ENCODE measurements around the gene PCDHGB3. TPM values are rescaled to one million over a fixed set of nuclear protein-coding genes. Genes with fewer than 3 reads are reported as not detected.

PCDHGB3 gene
- total RNA-seq, 1 experiment from 2014 or later = 4.2 TPM

GRCh38 chr5:141359790-141360426 is 10.1 kb upstream of the PCDHGB3 start, which contains the start of gene PCDHGB2 (continued):
- TF ChIP-seq JAZF1 (CRISPR knock-in tag; IDR thresholded peaks at IDR 0.05) (no peak), AFF4 (CRISPR knock-in tag; IDR thresholded peaks at IDR 0.05; ENCODE audit: borderline replicate concordance) (no peak)

GRCh38 chr5:141360685-141361084 is 9.4 kb upstream of the PCDHGB3 start:
- Mint-ChIP-seq H3K27ac (no peak overlapping the region), H3K36me3 (peaks cover 68% of the 10 kb centered on the region), H3K4me3 (no peak overlapping the region), H3K27me3 (ENCODE audit: low read depth) (peaks cover 18% of the 10 kb centered on the region), H3K4me1 (peaks cover 27% of the 10 kb centered on the region), H3K9me3 (peaks cover 64% of the 10 kb centered on the region)
- no peak for TF ChIP-seq CDX4 (CRISPR knock-in tag; IDR thresholded peaks at IDR 0.05; ENCODE audit: borderline replicate concordance)
- TF ChIP-seq TEAD4 (CRISPR knock-in tag; IDR thresholded peaks at IDR 0.05) = no peak
- no peak for TF ChIP-seq AFF4 (CRISPR knock-in tag; IDR thresholded peaks at IDR 0.05; ENCODE audit: borderline replicate concordance)
- ChIA-PET CTCF (interaction anchor here (0.7 to 1.6 kb wide), 24 partner anchors 9 to 207 kb away, joined by 3 to 16 read pairs (median 5); partner anchors contain the start of genes PCDHB14, PCDHB15, PCDHB16 and PCDHGA1), POLR2A (no interaction called here)
- DNase-seq (ENCODE audit: low spot score) = no peak
- no peak for ATAC-seq

GRCh38 chr5:141362719-141363118 is 7.3 kb upstream of the PCDHGB3 start:
- peaks cover 65% of the 10 kb centered on the region for H3K36me3 Mint-ChIP-seq
- ChIA-PET POLR2A (no interaction called here), CTCF (interaction anchor here (0.8 to 1.3 kb wide), 5 partner anchors 25 to 201 kb away, joined by 3 to 5 read pairs (median 3); partner anchors contain the start of genes PCDHB14, PCDHB15 and PCDHGB4)
- TF ChIP-seq MAX (CRISPR knock-in tag; IDR thresholded peaks at IDR 0.05) (no peak), CTCF (IDR thresholded peaks at IDR 0.05) (no peak), HMGA2 (CRISPR knock-in tag; IDR thresholded peaks at IDR 0.05) (no peak), TCF7 (CRISPR knock-in tag; IDR thresholded peaks at IDR 0.05; ENCODE audit: low read depth) (no peak), NR3C1 (CRISPR knock-in tag; conservative IDR thresholded peaks at IDR 0.05; ENCODE audit: low read depth) (no peak), EMX1 (CRISPR knock-in tag; IDR thresholded peaks at IDR 0.05) (no peak), MXD4 (CRISPR knock-in tag; IDR thresholded peaks at IDR 0.05; ENCODE audit: borderline replicate concordance) (no peak), ETV6 (CRISPR knock-in tag; IDR thresholded peaks at IDR 0.05) (no peak), NFATC4 (CRISPR knock-in tag; IDR thresholded peaks at IDR 0.05) (no peak), ZNF532 (CRISPR knock-in tag; IDR thresholded peaks at IDR 0.05; ENCODE audit: borderline replicate concordance) (no peak), SP1 (CRISPR knock-in tag; conservative IDR thresholded peaks at IDR 0.05) (no peak), MYBL2 (CRISPR knock-in tag; IDR thresholded peaks at IDR 0.05) (no peak)

More at GRCh38 chr5:141362719-141363118, 7.3 kb upstream of the PCDHGB3 start:
- peaks cover 21% of the 10 kb centered on the region for H3K27me3 Mint-ChIP-seq (ENCODE audit: low read depth)
- peaks cover 60% of the 10 kb centered on the region for H3K9me3 Mint-ChIP-seq
- peaks cover 27% of the 10 kb centered on the region for H3K4me1 Mint-ChIP-seq
- ATAC-seq (no peak), DNase-seq (ENCODE audit: low spot score) (no peak)
- H3K4me3 Mint-ChIP-seq = peak overlapping the region; percentile 2; the same call in 1 of the 2 replicates
- H3K27ac Mint-ChIP-seq = no peak overlapping the region

All from WTC11 (cell line).